HG03025 (cell line): Measurements from ENCODE around the gene PAX7.

Source experiments
- ATAC-seq: cut with Tn5 transposase; IDR thresholded peaks from one replicate; pipeline ENCODE4 v1.9.1; 2021; ENCODE audit warnings: mild to moderate bottlenecking, moderate library complexity; ENCODE audit not compliant: unreplicated experiment, low FRiP score

PAX7 gene

DNA sequence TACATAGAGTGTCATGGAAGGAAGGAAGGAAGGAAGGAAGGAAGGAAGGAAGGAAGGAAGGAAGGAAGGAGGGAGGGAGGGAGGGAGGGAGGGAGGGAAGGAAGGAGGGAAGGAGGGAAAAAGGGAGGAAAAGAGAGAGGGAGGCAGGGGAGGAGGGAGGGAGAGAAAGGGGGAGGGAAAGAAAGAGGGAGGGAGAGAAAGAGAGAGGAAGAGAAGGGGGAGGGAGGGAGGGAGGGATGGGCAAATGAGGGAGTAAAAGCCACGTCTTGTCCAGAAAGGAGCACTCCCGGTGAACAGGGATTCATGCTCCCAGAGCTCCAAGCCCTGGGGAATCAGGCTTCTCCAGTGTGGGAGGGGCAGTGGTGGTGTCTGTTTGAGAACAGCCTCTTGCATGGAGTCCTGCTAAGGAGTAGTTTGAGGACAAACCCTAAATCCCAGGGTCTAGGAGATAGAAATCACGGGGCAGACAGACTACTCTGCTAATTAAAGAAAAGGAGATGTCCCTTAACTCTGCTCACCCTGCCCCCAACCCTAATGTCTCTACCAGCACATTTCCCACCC lies 157.3 kb downstream of the PAX7 start:
- no peak for ATAC-seq

DNA sequence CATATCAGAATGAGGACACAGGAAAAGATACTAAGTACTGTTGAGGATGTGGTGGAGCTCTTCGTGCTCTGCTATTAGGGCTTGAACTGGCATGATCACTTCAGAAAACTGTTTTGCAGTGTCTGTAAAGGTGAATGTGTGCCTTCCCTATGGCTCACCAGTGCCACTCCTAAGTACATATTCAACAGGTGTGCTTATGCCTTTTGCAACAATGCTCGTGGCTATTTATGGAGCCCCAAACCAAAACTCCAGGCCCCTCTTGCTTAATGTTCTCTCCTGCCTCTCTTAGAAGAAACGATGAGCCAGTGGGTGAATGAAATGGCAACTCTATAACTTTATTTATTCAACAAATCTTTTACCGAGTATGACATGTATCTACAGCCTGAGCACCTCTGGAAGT lies 158.6 kb downstream of the PAX7 start:
- no peak for ATAC-seq

GRCh38 chr1:18792747-18793146 lies 162.1 kb downstream of the PAX7 start:
- no peak for ATAC-seq

DNA sequence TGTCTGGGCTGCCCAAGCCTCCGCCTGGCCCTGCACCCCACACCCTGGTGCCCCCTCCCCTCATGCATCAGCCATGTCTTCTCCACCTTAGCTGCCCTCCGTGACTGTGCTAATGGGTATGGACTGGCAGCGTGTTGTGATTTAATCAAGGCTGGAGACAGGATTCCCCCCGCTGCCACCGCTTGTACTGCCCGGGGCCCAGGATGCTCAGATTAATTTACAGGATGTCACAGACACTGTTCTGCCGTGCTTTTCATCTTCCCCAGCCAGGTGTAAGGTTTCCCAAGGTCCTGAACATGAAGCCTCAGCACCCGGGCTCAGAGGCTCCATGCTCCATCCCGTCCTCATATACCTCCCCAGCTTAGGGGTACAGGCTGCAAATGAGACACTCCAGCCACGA lies 162.5 kb downstream of the PAX7 start:
- ATAC-seq, result no peak

- ATAC-seq, result no peak
Observed at GRCh38 chr1:18794051-18794450, 163.4 kb downstream of the PAX7 start.

DNA sequence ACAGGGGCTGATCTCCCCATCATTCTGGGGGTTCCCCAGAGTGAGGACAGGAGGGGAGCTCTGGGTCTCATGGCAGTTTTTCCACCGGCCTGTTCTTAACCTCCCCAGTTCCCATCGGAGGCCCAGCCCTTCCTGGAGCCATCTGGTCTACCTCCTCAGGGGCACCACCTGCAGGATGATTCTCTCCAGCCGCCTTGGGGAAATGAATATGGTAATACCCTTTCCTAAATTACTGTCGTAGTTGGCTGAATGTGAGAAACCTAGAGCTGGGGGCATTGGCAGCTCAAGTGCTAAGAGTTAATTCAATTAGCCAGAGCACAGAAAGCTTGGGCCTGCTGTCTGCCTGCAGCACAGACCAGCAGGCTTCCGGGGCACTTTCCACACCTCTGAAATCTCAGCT lies 163.9 kb downstream of the PAX7 start:
- ATAC-seq, result no peak

DNA sequence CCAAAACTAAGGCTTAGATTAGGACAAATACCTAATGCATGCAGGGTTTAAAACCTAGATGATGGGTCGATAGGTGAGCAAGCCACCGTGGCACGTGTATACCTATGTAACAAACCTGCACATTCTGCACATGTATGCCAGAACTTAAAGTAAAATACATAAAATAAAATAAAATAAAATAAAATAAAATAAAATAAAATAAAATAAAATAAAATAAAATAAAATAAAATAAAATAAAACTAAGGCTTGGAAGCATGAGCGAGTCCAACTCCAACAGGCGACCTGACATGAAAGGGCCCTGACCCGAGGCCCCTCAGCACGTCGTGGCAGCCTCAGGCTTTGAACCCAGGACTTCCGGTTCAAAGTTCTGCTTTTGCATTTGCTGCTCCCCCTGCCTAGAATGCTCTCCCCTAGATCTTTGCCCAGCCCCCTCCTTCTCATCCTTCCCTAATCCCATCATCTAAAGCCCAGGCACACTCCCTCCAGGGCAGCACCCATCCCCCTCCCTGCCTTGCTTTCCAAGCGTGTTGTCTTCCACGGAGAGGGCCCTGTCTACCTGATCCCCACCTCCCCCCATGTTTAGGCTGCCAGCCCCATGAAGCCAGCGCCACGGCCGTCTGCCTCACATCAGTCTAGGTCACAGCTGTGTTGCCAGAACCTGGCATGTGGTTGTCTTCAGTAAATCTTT lies 164.5 kb downstream of the PAX7 start:
- no peak for ATAC-seq

DNA sequence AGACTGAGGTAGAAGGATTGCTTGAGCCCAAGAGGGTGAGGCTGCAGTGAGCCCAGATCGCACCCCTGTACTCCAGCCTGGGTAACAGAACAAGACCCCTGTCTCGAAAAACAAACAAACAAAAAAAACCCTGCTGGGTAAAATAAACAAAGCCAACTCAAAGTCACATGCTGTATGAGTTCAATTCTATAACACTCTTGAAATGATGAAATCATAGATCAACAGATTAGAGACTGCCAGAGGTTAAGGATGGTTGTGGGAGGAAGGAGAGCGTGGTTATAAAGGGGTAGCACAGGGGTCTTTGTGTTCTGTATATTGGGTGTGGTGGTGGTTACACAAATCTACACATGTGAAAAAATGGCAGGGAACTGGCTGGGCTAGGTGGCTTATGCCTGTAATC lies 166.3 kb downstream of the PAX7 start:
- no peak for ATAC-seq
